IPS DF 19.7 (cell line): ENCODE data around the gene NABP1.

ENCODE experiments used
- DNase-seq: peaks from one replicate; pipeline ENCODE4 v3.0.0-alpha.2; 2013; ENCODE audit warnings: low read depth, low spot score

The NABP1 gene

DNA sequence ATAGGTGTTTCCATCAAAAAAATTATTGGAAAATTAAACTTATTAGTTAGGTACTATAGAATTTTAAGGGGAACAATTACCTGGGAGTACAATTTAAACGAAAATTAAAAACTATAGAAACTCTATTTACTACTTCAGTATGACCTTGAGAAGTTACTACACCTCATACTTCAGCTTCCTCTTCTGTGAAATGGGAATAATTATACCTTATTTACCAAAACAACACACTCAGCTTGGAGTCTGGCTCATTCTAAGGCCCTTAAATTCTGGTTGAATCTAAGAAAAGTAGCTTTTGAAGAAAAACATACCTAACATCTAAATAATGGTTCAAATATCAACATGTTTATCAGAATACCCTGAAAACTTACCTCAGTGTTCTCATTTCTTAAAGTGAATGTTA is 2.7 kb downstream of the NABP1 start:
- DNase-seq = no peak

DNA sequence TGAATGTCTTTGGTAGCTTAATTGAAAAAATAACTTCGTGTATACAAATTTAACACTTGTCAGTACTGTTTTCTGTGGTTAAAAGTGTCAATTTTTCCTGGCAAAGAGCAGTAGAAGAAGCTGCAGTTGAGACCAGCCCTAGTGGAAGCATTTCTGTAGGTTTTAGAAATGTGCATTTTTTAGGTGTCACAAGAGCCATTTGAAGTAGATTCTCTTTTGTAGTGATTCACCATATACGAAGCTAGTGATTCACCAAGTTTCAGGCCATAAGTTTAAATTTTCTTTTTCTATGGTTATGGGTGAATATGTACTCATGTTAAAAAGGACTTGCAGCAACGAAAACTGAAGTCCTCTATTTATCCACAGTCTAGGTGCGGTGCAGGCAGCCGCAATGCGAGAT is 4.2 kb downstream of the NABP1 start:
- DNase-seq = no peak

DNA sequence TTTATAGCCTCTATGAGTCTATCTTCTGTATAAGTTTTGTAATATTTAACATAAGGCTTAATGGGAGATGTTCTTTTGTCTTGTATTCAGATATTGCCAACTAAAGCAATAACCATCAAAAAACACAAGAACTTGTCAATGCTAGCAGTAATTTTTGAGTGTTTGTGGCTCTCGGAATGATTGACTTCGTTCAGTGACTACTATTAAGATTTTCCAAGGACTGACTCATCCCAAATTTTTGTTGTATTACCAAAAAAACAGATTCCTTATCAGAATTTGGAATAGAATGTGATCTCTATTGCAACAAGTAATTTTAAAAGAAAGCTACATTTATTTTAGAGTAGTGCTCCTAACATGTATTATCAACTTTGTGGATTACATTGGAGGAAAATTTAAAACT is 8.1 kb downstream of the NABP1 start:
- no peak for DNase-seq

DNA sequence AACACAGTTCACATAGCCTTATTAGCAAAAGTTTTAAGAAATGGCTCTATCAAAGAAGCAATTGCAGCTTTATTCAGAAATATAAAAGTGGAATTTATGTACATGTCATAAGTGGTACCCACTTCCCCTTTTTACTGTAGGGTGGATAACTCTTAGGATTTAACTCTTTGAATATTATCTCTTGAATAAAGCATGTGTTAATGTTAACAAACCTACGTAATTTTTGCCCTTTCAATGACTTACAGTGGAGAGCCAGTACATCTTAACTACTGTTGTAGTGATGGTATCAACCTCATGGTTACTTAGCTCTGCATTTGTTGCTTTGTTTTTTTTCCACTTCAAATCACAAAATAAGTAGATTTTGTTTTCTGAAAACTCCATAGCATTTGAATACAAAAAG is 8.8 kb downstream of the NABP1 start:
- no peak for DNase-seq

DNA sequence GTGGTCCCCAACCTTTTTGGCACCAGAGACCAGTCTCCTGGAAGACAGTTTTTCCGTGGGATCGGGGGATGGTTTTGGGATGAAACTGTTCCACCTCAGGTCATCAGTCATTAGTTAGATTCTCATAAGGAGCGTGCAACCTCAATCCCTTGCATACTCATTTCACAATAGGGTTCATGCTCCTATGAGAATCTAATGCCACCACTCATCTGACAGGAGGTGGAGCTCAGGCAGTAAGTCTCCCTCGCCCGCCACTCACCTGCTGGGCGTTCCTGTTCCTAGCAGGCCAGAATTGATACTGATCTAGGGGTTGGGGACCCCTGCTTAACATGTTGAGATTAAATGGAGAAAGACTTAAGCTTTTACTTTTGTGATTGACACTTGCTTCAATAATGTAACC is 9.9 kb downstream of the NABP1 start:
- no peak for DNase-seq

DNA sequence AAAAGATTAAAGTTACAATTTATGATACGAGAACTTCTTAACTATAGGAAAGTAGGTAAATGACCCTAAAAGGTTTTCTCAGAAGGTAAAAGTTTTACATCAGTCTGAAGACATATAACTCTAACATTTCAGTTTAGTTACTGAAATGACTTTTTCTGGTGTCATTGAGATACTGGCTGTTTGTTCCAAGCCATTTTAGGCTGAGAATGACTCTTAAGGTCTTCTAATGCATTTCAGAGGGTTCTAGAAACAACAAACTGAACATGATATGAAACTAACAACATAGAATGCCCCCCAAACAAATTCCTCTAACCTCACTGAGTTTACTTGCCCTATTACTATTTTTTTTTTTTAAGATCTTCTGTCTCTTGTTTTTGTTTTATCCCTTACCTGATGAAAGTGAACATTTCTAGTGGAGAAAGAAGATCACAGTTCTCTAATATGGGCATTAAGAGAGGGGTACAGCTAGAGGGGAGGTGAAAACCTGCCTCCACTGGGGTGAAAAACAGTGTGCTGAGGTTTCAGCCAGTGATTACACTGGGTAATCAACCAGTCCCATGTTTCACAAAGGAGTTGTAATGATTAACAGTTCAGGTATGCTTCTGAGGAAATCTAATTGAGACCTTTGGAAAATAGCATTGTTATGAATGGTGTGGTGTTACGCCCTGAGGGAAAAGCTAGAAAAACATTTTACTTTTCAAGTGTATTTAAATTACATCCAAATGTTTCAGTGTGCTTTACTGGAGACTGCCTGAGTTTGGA is 11.2 kb downstream of the NABP1 start:
- no peak for DNase-seq

DNA sequence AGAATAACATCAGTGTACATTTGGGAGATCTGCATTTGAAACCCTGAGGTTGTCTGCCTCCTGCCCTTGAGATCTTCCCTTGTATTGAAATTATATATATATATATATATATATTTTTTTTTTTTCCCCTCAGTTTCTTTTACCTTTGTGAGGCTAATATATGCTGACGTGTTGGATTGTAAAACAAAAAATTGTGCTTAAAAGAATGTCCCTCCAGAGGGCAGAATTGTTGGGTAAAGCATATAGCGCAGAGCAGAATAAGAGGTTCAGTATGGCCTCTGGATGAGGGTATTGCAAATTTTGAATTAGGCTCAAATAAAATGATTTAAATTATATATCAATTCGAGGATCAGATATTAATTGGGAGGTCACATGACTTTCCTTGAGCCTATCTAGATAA is 12.4 kb downstream of the NABP1 start:
- no peak for DNase-seq

DNA sequence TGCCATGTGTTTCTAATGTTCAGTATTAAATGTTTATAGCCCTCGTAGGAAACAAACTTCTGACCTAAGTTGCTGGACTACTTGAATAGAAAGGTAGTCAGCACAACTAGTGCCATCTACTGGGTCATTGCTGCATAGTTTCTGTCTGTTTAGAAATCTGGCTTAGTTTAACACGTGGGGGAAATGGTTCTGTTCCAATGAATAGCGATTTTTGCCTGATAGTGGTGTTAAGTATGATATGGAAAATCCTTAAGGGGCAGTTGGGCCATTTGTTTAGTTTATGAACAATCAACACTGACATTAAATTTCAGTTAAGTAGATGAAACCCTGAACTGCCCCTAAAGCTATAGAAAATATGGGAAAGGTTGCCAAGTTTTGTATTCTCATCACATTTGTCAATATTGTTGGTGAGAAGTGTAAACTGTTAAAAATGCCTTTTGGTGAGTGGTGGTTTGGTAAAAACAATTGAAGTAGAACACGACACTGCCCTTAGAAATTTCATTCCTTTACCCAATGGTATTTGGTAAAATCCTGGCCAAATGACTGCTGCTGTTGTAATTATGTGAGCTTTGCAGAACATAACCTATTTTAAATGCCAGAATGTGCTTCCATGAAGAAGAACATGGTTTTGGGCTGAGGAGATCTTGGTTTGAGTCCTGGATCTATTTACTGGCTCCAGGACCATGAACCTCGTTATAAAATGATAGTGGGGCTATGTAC is 13.2 kb downstream of the NABP1 start:
- DNase-seq = no peak

DNA sequence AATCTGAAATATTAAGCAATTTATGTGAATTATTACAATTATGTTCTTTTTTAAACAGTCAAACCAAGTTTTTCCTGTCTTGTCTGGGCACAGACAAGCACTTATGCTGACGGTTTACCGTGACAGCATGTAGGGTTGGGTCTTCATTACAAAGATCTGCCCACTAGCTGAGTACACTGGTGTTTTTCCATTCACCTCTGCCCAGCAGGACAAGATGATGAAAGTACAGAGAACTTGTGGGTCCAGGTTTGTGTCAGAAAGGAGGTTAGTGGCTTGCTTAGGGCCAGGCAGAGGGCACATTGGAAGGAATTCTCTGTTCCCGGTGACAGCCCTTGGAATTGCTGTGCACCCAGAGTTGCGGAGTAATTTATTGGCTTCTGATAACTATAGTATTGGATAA is 14.0 kb downstream of the NABP1 start:
- DNase-seq = no peak

DNA sequence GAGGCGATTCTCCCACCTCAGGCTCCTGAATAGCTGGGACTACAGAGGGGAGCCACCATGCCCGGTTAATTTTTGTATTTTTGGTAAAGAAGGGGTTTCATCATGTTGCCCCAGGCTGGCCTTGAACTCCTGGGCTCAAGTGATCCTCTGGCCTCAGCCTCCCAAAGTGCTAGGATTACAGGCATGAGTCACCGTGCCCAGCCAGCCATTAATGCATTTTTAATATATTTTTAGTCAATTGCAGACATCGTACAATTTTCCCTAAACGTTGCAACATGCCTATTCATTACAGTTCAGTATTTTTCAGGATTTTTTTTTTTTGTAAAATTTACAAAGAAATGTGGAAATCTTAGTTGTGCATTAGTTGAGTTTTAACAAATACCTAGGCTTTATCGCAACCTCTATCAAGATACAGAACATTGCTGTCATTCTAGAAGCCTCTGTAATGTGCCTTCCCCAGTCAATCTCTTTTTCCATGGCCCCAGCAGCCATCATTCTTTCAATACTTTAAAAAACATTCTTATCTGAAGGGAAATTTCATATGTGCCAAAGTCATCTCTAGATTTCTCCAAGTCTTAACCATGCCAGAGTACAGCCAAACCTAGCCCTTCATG is 14.7 kb downstream of the NABP1 start:
- no peak for DNase-seq

DNA sequence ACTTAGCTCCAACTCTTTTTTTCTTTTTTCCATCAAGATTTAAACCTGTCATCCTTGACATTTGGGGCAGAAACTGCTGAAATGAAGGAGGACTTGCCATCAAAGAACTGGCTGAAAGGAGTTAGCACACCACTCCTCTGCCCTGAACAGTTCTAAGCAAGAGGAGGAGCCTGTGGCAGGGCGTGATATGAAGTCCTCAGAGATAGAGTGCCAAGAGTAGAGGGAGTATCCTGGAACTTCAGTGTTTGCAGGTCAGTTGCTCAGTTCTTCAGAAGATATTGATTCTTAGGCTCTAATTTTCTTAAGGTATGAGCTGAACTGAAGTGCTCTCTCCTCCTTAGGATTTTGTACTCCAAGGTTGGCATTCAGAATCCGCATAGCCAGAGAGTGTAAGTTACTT is 15.2 kb downstream of the NABP1 start:
- DNase-seq = no peak

DNA sequence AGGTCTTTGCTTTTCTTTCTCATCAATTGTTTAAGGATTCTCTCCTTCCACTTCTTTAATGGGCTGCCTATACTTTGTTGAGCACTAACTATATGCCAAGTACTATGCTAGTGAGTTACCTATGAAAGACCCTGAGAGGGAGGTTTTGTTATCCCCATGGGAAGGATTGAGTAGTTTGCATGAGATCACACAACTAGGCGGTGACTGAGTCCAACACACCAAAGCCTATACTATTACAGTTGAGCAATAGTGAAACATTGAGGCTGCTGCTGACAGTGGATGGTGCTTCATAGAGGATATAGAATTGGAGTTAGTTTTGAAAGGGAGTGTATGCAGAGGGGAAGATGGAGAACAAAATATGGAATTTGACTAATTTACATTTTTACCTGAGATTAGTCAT is 15.8 kb downstream of the NABP1 start:
- no peak for DNase-seq

DNA sequence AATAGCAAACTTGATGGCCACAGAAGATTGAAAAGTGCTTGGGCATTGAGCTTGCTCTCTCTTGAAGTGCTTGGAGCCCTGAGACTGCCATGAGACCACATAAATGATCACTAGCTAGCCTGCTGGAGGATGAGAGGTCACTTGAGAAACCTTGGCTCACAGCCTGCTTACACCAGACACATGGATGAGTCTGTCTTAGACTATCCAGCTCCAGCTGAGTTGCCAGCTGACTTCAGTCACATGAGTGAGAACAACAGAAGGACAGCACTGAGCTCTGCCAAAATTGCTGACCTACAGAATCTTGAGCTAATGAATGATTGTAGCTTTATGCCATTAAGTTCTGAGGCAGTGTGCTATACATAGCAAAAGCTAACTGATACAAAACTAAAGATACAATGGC is 18.1 kb downstream of the NABP1 start:
- DNase-seq = no peak

DNA sequence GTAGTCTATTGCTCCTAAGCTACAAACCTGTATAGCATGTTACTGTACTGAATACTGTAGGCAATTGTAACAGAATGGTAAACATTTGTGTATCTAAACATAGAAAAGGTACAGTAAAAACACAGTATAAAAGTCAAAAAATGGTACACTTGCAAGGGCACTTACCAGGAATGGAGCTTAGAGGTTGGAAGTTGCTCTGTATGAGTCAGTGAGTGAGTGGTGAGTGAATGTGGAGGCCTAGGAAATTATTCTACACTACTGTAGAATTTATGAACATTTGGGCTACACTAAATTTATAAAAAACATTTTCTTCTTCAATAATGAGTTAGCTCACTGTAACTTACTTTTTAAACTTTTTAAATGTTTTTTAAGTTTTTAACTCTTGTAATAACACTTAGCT is 19.0 kb downstream of the NABP1 start:
- DNase-seq = no peak

DNA sequence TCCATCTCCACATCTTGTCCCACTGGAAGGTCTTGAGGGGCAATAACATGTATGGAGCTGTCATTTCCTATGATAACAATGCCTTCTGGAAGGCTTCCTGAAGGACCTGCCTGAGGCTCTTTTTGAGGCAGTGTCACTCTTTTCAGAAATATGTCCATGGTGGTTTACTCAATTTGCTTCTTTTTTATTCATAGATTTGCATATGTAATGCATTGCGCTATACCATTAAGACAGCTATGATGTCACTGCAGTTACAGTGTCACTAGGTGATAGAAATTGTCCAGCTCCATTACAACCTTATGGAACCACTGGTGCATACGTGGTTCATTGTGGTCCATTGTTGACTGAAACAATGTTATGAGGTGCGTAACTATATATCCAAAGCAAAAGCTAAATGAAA is 19.9 kb downstream of the NABP1 start:
- no peak for DNase-seq

DNA sequence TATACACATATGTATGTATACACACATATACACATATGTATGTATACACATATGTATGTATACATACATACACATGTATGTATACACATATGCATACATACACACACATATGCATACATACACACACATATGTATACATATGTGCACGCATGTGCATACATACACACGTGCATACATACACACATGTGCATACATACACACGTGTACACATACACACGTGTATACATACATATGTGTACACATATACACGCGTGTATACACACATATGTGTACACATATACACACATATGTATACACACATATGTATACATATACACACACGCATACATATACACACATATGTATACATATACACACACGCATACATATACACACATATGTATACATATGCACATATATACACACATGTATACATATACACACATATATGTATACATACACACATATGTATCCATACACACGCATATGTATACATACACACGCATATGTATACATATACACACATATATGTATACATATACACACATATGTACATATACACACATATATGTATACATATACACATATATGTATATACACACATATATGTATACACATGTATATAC is 21.5 kb downstream of the NABP1 start:
- no peak for DNase-seq

DNA sequence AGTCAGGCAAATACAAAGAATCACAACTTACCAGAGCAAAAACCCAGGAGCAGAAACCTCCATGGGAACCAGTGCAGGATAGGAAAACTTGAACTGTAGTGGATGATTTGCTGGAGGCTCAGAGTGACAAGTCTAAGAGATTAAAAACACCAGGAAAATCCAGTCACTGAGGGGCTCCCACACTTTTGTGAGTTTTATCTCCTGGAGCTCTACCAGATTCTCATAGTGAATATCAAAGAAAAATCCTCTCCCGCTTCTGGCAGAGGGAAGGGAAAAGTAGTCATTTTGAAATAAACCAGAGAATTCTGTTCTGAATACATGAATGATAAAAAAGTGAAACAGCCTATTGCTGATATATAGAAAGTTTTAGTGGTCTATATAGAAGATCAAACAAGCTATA is 23.1 kb downstream of the NABP1 start:
- no peak for DNase-seq

DNA sequence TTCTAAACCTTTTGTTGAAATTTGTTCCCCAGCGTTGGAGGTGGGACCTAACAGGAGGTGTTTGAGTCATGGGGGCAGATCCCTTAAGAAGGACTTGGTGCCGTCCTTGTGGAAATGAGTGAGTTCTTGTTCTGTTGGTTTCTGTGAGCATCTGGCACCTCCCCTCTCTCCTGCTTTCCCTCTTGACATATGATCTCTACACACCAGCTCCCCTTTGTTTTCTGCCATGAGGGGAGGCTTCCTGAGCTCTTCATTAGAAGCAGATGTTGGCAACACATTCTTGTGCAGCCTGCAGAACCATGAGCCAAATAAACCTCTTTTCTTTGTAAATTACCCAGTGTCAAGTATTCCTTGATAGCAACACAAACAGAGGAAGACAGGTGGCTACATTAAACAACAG is 23.8 kb downstream of the NABP1 start:
- DNase-seq = no peak

DNA sequence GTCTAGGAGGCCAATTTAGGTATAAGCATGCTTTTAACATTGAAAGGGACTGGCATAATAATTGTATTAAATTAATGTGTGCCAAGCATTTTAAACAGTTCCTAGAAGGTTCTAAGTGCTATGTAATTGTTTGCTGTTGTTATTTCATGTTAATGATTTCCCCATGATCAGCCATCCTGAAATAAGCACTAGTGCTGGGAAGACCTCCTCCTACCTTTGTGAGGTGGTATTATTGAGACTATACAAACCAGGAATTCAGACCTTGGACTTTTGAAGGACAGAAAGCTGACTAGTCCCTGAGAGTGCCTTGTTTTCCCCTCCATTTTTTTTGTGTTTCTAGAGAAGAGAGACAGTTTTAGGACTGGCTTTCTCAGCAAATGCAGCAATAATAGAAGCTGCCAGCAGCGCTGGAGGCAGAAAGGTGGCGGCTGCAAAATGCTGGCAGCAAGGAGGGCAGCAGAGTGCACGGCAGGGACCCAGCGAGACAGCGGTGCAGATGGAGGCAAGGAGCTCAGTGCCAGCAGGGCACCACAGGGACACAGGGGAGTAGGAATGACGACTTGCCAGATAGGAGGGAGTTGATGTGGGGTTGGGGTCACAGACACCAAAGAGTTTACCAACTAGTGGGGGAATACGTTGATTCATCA is 25.3 kb downstream of the NABP1 start:
- DNase-seq = no peak

DNA sequence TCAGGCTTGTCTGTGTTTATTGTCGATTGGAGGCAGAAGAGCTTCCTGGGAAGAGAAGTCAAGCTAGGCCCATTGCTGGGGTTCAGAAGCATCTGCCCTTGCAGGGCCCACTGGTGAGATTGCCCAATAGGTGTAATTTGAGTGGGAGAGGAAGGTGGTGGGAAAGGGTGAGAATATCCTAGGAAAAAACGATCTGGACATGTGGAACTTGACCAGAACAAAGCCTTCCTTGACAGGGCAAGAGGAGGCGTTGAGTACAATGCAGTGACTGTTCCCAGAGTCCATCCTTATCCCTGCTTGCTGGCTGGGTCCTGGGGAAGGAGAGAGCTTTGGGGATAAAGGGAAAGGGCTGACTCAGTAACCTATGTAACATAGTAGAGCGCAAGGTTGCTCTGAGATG is 27.1 kb downstream of the NABP1 start:
- DNase-seq = no peak

DNA sequence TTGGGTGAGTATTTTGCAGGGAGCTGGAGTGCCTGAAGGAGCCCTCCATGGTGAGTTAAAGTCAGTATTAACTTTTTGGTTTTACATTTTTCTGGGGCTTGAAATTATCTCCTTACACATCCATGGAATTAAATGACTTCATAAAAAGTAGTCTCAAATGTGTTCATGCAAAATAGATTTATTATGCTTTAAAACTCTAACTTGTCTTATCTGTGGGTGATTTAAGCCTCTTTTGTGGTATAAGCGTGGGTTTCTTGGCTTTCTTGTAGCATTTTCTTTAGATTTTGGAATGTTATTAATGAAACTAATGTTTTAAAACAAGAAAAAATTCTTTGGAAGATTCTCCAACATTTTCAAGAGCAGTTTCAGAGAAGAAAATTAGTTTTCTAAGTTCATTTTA is 27.8 kb downstream of the NABP1 start:
- DNase-seq = no peak

DNA sequence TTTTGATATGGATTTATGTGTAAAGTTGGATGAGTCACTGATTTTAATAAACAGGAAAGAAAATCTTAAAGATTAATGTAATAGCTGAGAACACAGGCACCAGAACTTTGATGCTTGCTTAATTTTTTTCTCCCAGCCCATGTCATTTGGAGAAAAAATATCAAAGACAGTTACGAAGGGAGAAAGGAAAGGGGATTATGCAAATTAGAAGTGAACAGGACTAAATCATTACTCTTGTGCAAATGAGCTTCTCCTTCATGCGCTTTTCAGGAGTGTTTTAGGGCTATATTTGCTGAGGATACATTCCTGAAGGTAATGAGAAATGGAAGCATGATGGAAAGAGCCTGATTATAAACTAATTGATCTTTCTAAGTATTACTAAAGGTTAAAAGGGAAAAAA is 28.9 kb downstream of the NABP1 start:
- DNase-seq = no peak
